GM23338 (cell line): ENCODE data around the gene C17orf100. TPM values are rescaled to one million over a fixed set of nuclear protein-coding genes. Genes with fewer than 3 reads are reported as not detected.

ENCODE experiments used
- ATAC-seq: fragments of 200-7000 bp; cut with Tn5 transposase; 3 replicates; pipeline ENCODE4 v1.9.1; 2020
- DNase-seq: peaks from one replicate; pipeline ENCODE4 v3.0.0-alpha.2; 2015; ENCODE audit warnings: low spot score
- H2AFZ ChIP-seq: fragments of 200-600 bp; sonication (generic); 2 replicates; pipeline ENCODE4 v1.8.0; 2016; ENCODE audit warnings: antibody characterized with exemption, mild to moderate bottlenecking, moderate library complexity
- H3F3A ChIP-seq: fragments of 200-600 bp; sonication (generic); replicated peaks from 2 replicates; pipeline ENCODE4 v1.8.0; 2017; ENCODE audit warnings: antibody characterized with exemption, mixed run types, low read depth
- H3K27ac ChIP-seq: fragments of 200-600 bp; sonication (generic); 2 replicates; pipeline ENCODE4 v1.6.1; 2016; ENCODE audit warnings: low read depth
- H3K27me3 ChIP-seq: fragments of 200-600 bp; sonication (generic); 2 replicates; pipeline ENCODE4 v1.8.0; 2016; ENCODE audit warnings: mild to moderate bottlenecking, mixed run types, moderate library complexity; ENCODE audit not compliant: insufficient read depth
- H3K36me3 ChIP-seq: fragments of 200-600 bp; sonication (generic); 2 replicates; pipeline ENCODE4 v1.8.0; 2016; ENCODE audit warnings: mild to moderate bottlenecking; ENCODE audit not compliant: insufficient read depth
- H3K4me1 ChIP-seq: fragments of 200-600 bp; sonication (generic); 2 replicates; pipeline ENCODE4 v1.8.0; 2016; ENCODE audit warnings: mild to moderate bottlenecking, moderate library complexity; ENCODE audit not compliant: insufficient read depth
- H3K4me2 ChIP-seq: fragments of 200-600 bp; sonication (generic); 2 replicates; pipeline ENCODE4 v1.7.1; 2017; ENCODE audit warnings: mixed run types
- H3K4me3 ChIP-seq: fragments of 200-600 bp; sonication (generic); 2 replicates; pipeline ENCODE4 v1.6.1; 2016; ENCODE audit warnings: mixed run types
- H3K79me2 ChIP-seq: fragments of 200-600 bp; sonication (generic); replicated peaks from 2 replicates; pipeline ENCODE4 v1.8.0; 2017; ENCODE audit warnings: mild to moderate bottlenecking; ENCODE audit not compliant: insufficient read depth
- H3K9me2 ChIP-seq: fragments of 200-600 bp; sonication (generic); 2 replicates; pipeline ENCODE4 v1.8.0; 2017; ENCODE audit not compliant: insufficient read depth
- H4K20me1 ChIP-seq: fragments of 200-600 bp; sonication (generic); replicated peaks from 2 replicates; pipeline ENCODE4 v1.8.0; 2017; ENCODE audit warnings: mild to moderate bottlenecking; ENCODE audit not compliant: insufficient read depth
- H3K27ac Mint-ChIP-seq: 2 replicates; pipeline ENCODE4 v1.8.0; 2020; ENCODE audit warnings: inconsistent platforms, mild to moderate bottlenecking, moderate library complexity, mixed read lengths
- H3K27me3 Mint-ChIP-seq: 3 replicates; pipeline ENCODE4 v1.8.0; 2022; ENCODE audit warnings: low read depth, mild to moderate bottlenecking, moderate library complexity, mixed read lengths, inconsistent platforms; ENCODE audit not compliant: insufficient read depth, poor library complexity
- H3K36me3 Mint-ChIP-seq: 3 replicates; pipeline ENCODE4 v1.8.0; 2021; ENCODE audit warnings: low read depth, mild to moderate bottlenecking, inconsistent platforms, moderate library complexity, mixed read lengths
- H3K4me1 Mint-ChIP-seq: 3 replicates; pipeline ENCODE4 v1.8.0; 2020; ENCODE audit warnings: mild to moderate bottlenecking, inconsistent platforms, mixed read lengths
- H3K4me3 Mint-ChIP-seq: 3 replicates; pipeline ENCODE4 v1.8.0; 2021; ENCODE audit warnings: moderate library complexity, mild to moderate bottlenecking, inconsistent platforms, mixed read lengths
- H3K9me3 Mint-ChIP-seq: 3 replicates; pipeline ENCODE4 v1.8.0; 2020; ENCODE audit warnings: moderate library complexity, mild to moderate bottlenecking, inconsistent platforms, mixed read lengths
- CREB1 ChIP-seq: fragments of 250-450 bp; sonication (Bioruptor Pico); IDR thresholded peaks from 2 replicates; pipeline ENCODE4 v1.5.0; 2020; ENCODE audit warnings: low read depth, mild to moderate bottlenecking, moderate library complexity
- EZH2 ChIP-seq: fragments of 200-600 bp; sonication (generic); IDR thresholded peaks from one replicate; pipeline ENCODE4 v1.8.0; 2017; ENCODE audit warnings: antibody characterized with exemption, mild to moderate bottlenecking, low read depth; ENCODE audit not compliant: unreplicated experiment
- EZH2phosphoT487 ChIP-seq: fragments of 200-600 bp; sonication (generic); IDR thresholded peaks from one replicate; pipeline ENCODE4 v1.8.1; 2018; ENCODE audit warnings: antibody characterized with exemption; ENCODE audit not compliant: unreplicated experiment
- JUNB ChIP-seq: IDR thresholded peaks from one replicate; pipeline ENCODE4 v1.6.1; 2016; ENCODE audit warnings: antibody characterized with exemption; ENCODE audit not compliant: unreplicated experiment
- NANOG ChIP-seq: IDR thresholded peaks from 2 replicates; pipeline ENCODE4 v1.6.1; 2016; ENCODE audit warnings: antibody characterized with exemption, borderline replicate concordance
- POLR2AphosphoS5 ChIP-seq: IDR thresholded peaks from 2 replicates; pipeline ENCODE4 v1.6.1; 2016; ENCODE audit warnings: antibody characterized with exemption, low read depth
- STAT1 ChIP-seq: IDR thresholded peaks from one replicate; pipeline ENCODE4 v1.6.1; 2016; ENCODE audit warnings: antibody characterized with exemption; ENCODE audit not compliant: unreplicated experiment
- ZNF114 ChIP-seq: fragments of 250-450 bp; sonication (Bioruptor Pico); IDR thresholded peaks from 2 replicates; pipeline ENCODE4 v1.5.0; 2020; ENCODE audit warnings: mild to moderate bottlenecking, moderate library complexity
- ZNF331 ChIP-seq: fragments of 250-450 bp; sonication (Bioruptor Pico); IDR thresholded peaks from 2 replicates; pipeline ENCODE4 v1.5.0; 2020; ENCODE audit warnings: low read depth, mild to moderate bottlenecking, moderate library complexity
- polyA plus RNA-seq: library from polyadenylated mRNA; unstranded; fragments of >200 nt; fragmentation: Nextera tagmentation; extraction: Ambion mirVana; gene quantifications from 2 replicates; pipeline ENCODE4 v1.2.1, GENCODE V29; 2016
- total RNA-seq: library from RNA; depleted of rRNA; stranded (reverse); fragments of >200 nt; shearing (Covaris generic); gene quantifications from 2 replicates; pipeline ENCODE4 v1.2.3, GENCODE V29; 2014
- TF ChIP-seq, protein P1 (sequence below): fragments of 250-450 bp; sonication (Bioruptor Pico); IDR thresholded peaks from 2 replicates; pipeline ENCODE4 v1.5.0; 2020; ENCODE audit warnings: mild to moderate bottlenecking, moderate library complexity
- TF ChIP-seq, protein P2 (sequence below): IDR thresholded peaks from one replicate; pipeline ENCODE4 v1.6.1; 2018; ENCODE audit warnings: antibody characterized with exemption; ENCODE audit not compliant: unreplicated experiment
- TF ChIP-seq, protein P3 (sequence below): IDR thresholded peaks from 2 replicates; pipeline ENCODE4 v1.6.1; 2016; ENCODE audit warnings: antibody characterized with exemption
- TF ChIP-seq, protein P4 (sequence below), 2 experiments: fragments of 200-600 bp in 1 of 2; sonication (generic) in 1 of 2; conservative IDR thresholded peaks; 2 replicates each; pipeline versions ENCODE4 v1.5.1 to v1.6.1; 2016 to 2017; ENCODE audit warnings: antibody characterized with exemption in 2 of 2, low read depth in 2 of 2, mild to moderate bottlenecking in 2 of 2, moderate library complexity in 1 of 2

The C17orf100 gene
- total and polyA plus RNA-seq, 2 experiments from 2014 or later = 2.7 to 3.9 TPM

DNA sequence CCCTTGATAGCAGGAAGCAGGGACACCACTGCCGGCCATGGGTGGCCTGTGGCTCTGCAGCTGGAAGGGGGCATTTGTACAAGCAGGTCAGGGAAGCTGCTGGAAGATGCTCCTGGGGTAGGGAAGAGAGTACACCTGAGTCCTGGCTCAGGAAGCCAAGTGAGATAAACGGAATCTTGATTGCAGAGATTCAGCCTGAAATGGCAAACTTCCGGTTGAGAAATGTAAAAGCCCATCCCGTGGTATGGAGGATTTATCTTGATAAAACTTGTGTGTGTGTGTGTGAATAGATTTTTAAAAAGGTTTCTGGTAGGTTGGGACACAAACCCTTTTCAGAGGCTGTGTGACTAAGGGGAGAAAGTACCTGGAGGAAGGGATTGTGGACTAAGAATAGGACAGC lies 29.6 kb downstream of the C17orf100 start:
- no peak for DNase-seq
- Mint-ChIP-seq H3K4me3 (no peak overlapping the region), H3K36me3 (no peaks in the 10 kb centered on the region), H3K9me3 (no peaks in the 10 kb centered on the region; the same call in 2 of the 3 replicates), H3K27me3 (peaks cover 2% of the 10 kb centered on the region), H3K27ac (no peak overlapping the region), H3K4me1 (peaks cover 5% of the 10 kb centered on the region; the same call in 1 of the 3 replicates)
- no peak for ATAC-seq
- H3K27me3 ChIP-seq = no peaks in the 10 kb centered on the region
- no peaks in the 10 kb centered on the region for H3K9me2 ChIP-seq
- no peaks in the 10 kb centered on the region for H3K36me3 ChIP-seq
- no peaks in the 10 kb centered on the region; the same call in 1 of the 2 replicates for H3K4me1 ChIP-seq
- no peaks in the 10 kb centered on the region for H4K20me1 ChIP-seq
- no peak overlapping the region for H2AFZ ChIP-seq
- TF ChIP-seq, protein P1, sequence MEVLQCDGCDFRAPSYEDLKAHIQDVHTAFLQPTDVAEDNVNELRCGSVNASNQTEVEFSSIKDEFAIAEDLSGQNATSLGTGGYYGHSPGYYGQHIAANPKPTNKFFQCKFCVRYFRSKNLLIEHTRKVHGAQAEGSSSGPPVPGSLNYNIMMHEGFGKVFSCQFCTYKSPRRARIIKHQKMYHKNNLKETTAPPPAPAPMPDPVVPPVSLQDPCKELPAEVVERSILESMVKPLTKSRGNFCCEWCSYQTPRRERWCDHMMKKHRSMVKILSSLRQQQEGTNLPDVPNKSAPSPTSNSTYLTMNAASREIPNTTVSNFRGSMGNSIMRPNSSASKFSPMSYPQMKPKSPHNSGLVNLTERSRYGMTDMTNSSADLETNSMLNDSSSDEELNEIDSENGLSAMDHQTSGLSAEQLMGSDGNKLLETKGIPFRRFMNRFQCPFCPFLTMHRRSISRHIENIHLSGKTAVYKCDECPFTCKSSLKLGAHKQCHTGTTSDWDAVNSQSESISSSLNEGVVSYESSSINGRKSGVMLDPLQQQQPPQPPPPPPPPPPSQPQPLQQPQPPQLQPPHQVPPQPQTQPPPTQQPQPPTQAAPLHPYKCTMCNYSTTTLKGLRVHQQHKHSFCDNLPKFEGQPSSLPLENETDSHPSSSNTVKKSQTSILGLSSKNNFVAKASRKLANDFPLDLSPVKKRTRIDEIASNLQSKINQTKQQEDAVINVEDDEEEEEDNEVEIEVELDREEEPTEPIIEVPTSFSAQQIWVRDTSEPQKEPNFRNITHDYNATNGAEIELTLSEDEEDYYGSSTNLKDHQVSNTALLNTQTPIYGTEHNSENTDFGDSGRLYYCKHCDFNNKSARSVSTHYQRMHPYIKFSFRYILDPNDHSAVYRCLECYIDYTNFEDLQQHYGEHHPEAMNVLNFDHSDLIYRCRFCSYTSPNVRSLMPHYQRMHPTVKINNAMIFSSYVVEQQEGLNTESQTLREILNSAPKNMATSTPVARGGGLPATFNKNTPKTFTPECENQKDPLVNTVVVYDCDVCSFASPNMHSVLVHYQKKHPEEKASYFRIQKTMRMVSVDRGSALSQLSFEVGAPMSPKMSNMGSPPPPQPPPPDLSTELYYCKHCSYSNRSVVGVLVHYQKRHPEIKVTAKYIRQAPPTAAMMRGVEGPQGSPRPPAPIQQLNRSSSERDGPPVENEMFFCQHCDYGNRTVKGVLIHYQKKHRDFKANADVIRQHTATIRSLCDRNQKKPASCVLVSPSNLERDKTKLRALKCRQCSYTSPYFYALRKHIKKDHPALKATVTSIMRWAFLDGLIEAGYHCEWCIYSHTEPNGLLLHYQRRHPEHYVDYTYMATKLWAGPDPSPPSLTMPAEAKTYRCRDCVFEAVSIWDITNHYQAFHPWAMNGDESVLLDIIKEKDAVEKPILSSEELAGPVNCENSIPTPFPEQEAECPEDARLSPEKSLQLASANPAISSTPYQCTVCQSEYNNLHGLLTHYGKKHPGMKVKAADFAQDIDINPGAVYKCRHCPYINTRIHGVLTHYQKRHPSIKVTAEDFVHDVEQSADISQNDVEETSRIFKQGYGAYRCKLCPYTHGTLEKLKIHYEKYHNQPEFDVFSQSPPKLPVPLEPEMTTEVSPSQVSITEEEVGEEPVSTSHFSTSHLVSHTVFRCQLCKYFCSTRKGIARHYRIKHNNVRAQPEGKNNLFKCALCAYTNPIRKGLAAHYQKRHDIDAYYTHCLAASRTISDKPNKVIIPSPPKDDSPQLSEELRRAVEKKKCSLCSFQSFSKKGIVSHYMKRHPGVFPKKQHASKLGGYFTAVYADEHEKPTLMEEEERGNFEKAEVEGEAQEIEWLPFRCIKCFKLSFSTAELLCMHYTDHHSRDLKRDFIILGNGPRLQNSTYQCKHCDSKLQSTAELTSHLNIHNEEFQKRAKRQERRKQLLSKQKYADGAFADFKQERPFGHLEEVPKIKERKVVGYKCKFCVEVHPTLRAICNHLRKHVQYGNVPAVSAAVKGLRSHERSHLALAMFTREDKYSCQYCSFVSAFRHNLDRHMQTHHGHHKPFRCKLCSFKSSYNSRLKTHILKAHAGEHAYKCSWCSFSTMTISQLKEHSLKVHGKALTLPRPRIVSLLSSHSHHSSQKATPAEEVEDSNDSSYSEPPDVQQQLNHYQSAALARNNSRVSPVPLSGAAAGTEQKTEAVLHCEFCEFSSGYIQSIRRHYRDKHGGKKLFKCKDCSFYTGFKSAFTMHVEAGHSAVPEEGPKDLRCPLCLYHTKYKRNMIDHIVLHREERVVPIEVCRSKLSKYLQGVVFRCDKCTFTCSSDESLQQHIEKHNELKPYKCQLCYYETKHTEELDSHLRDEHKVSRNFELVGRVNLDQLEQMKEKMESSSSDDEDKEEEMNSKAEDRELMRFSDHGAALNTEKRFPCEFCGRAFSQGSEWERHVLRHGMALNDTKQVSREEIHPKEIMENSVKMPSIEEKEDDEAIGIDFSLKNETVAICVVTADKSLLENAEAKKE (CRISPR knock-in tag) = no peak
- TF ChIP-seq, protein P2, sequence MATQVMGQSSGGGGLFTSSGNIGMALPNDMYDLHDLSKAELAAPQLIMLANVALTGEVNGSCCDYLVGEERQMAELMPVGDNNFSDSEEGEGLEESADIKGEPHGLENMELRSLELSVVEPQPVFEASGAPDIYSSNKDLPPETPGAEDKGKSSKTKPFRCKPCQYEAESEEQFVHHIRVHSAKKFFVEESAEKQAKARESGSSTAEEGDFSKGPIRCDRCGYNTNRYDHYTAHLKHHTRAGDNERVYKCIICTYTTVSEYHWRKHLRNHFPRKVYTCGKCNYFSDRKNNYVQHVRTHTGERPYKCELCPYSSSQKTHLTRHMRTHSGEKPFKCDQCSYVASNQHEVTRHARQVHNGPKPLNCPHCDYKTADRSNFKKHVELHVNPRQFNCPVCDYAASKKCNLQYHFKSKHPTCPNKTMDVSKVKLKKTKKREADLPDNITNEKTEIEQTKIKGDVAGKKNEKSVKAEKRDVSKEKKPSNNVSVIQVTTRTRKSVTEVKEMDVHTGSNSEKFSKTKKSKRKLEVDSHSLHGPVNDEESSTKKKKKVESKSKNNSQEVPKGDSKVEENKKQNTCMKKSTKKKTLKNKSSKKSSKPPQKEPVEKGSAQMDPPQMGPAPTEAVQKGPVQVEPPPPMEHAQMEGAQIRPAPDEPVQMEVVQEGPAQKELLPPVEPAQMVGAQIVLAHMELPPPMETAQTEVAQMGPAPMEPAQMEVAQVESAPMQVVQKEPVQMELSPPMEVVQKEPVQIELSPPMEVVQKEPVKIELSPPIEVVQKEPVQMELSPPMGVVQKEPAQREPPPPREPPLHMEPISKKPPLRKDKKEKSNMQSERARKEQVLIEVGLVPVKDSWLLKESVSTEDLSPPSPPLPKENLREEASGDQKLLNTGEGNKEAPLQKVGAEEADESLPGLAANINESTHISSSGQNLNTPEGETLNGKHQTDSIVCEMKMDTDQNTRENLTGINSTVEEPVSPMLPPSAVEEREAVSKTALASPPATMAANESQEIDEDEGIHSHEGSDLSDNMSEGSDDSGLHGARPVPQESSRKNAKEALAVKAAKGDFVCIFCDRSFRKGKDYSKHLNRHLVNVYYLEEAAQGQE = no peak
- TF ChIP-seq ZNF114 (CRISPR knock-in tag) (no peak), EZH2phosphoT487 (no peak), STAT1 (no peak), CREB1 (CRISPR knock-in tag) (no peak), EZH2 (no peak), JUNB (no peak), NANOG (no peak), POLR2AphosphoS5 (no peak), ZNF331 (CRISPR knock-in tag) (no peak)
- TF ChIP-seq, protein P3, sequence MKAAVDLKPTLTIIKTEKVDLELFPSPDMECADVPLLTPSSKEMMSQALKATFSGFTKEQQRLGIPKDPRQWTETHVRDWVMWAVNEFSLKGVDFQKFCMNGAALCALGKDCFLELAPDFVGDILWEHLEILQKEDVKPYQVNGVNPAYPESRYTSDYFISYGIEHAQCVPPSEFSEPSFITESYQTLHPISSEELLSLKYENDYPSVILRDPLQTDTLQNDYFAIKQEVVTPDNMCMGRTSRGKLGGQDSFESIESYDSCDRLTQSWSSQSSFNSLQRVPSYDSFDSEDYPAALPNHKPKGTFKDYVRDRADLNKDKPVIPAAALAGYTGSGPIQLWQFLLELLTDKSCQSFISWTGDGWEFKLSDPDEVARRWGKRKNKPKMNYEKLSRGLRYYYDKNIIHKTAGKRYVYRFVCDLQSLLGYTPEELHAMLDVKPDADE = no peak
- TF ChIP-seq, protein P4, sequence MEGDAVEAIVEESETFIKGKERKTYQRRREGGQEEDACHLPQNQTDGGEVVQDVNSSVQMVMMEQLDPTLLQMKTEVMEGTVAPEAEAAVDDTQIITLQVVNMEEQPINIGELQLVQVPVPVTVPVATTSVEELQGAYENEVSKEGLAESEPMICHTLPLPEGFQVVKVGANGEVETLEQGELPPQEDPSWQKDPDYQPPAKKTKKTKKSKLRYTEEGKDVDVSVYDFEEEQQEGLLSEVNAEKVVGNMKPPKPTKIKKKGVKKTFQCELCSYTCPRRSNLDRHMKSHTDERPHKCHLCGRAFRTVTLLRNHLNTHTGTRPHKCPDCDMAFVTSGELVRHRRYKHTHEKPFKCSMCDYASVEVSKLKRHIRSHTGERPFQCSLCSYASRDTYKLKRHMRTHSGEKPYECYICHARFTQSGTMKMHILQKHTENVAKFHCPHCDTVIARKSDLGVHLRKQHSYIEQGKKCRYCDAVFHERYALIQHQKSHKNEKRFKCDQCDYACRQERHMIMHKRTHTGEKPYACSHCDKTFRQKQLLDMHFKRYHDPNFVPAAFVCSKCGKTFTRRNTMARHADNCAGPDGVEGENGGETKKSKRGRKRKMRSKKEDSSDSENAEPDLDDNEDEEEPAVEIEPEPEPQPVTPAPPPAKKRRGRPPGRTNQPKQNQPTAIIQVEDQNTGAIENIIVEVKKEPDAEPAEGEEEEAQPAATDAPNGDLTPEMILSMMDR (conservative IDR thresholded peaks at IDR 0.05; ENCODE audit: low read depth in 2 of 2) = no peak
- no peaks in the 10 kb centered on the region for H3F3A ChIP-seq
- no peak overlapping the region for H3K27ac ChIP-seq
- no peak overlapping the region for H3K4me3 ChIP-seq
- no peak overlapping the region for H3K4me2 ChIP-seq
- H3K79me2 ChIP-seq = no peaks in the 10 kb centered on the region
